ENCODE results near the gene F12. TPM values are rescaled to one million over a fixed set of nuclear protein-coding genes. Genes with fewer than 3 reads are reported as not detected.

Gene F12
- total and polyA plus RNA-seq, 2 of the 8 experiments (the other 6 are each of a cell fraction or from before 2014, with no cell fraction given): 6.5 to 7.8 TPM

DNA sequence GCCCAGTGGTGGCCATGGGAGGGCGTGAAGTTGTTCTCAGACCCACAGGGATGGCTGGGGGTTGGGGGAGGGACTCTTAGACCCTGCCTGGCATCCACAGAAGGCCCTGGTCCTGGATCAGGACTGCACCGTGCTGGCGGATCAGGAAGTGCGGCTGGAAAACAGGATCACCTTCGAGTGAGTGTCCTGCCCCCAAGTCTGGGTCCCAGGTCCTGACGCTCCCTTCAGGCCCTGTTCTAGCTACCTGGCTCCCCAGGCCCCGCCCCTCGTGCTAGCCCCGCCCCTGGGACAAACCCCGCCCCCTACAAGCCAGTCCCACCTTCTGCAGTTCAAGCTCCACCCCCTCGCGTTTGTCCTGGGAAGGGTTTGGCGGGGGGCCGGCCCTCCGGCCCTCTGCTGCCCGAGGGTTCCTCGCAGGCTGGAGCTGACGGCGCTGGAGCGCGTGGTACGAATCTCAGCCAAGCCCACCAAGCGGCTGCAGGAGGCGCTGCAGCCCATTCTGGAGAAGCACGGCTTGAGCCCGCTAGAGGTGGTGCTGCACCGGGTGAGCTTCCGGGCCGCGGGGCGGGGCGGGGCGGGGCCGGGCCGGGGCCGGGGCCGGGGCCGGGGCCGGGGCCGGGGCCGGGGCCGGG lies 38.8 kb downstream of the F12 start (continued):
- TF ChIP-seq ZNF274 (IDR thresholded peaks at IDR 0.05; ENCODE audit: borderline replicate concordance, extremely low read depth, low read length): no peak
- TF ChIP-seq KDM1A (IDR thresholded peaks at IDR 0.05; ENCODE audit: borderline replicate concordance, low read length): no peak
- no peak for TF ChIP-seq SRF (IDR thresholded peaks at IDR 0.05; ENCODE audit: low read depth, low read length)
- no peak for TF ChIP-seq CBX5 (IDR thresholded peaks at IDR 0.05; ENCODE audit: low read depth, low read length)
- TF ChIP-seq CEBPB (IDR thresholded peaks at IDR 0.05; ENCODE audit: low read depth, low read length): no peak
- 0 out of 3 replicates have a peak, but pooled peaks of 1 of the 2 experiments have one; percentile 16 for TF ChIP-seq POLR2A (IDR thresholded peaks at IDR 0.05; ENCODE audit: control extremely low read depth in 1 of 2, low read depth in 2 of 2, low read length in 2 of 2)
- TF ChIP-seq KDM4A (IDR thresholded peaks at IDR 0.05; ENCODE audit: low read depth, low read length, severe bottlenecking): no peak
- no peak for TF ChIP-seq FOSL1 (IDR thresholded peaks at IDR 0.05; ENCODE audit: insufficient read depth, low read depth, low read length)
- no peak; the same call in 1 of the 2 replicates for TF ChIP-seq RBBP5 (IDR thresholded peaks at IDR 0.05; ENCODE audit: borderline replicate concordance, low read depth, low read length)
- TF ChIP-seq NANOG (IDR thresholded peaks at IDR 0.05; ENCODE audit: insufficient read depth, low read depth, low read length, poor library complexity, severe bottlenecking): no peak
- no peak for TF ChIP-seq GTF2F1 (IDR thresholded peaks at IDR 0.05; ENCODE audit: borderline replicate concordance, low read depth, low read length)
- TF ChIP-seq KDM5A (IDR thresholded peaks at IDR 0.05; ENCODE audit: low read length): no peak
- no peak for TF ChIP-seq GABPA (IDR thresholded peaks at IDR 0.05; ENCODE audit: borderline replicate concordance, insufficient read depth, low read length)
- no peak for TF ChIP-seq TCF12 (IDR thresholded peaks at IDR 0.05; ENCODE audit: low read depth, low read length)
- peak; percentile 66 to 75 for TF ChIP-seq RAD21 (IDR thresholded peaks at IDR 0.05 in 1 of 2, conservative IDR thresholded peaks at IDR 0.05 in 1 of 2; ENCODE audit: low read depth in 2 of 2, low read length in 2 of 2)
- 0 out of 4 replicates have a peak, but pooled peaks of 1 of the 2 experiments have one; percentile 64 for TF ChIP-seq HDAC2 (IDR thresholded peaks at IDR 0.05; ENCODE audit: borderline replicate concordance in 1 of 2, low read depth in 2 of 2, low read length in 2 of 2)
- TF ChIP-seq, protein P1, sequence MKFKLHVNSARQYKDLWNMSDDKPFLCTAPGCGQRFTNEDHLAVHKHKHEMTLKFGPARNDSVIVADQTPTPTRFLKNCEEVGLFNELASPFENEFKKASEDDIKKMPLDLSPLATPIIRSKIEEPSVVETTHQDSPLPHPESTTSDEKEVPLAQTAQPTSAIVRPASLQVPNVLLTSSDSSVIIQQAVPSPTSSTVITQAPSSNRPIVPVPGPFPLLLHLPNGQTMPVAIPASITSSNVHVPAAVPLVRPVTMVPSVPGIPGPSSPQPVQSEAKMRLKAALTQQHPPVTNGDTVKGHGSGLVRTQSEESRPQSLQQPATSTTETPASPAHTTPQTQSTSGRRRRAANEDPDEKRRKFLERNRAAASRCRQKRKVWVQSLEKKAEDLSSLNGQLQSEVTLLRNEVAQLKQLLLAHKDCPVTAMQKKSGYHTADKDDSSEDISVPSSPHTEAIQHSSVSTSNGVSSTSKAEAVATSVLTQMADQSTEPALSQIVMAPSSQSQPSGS (IDR thresholded peaks at IDR 0.05; ENCODE audit: low read length): no peak
- peak; percentile 30 to 78; a peak in 2 of 4 replicates for TF ChIP-seq SIN3A (conservative IDR thresholded peaks at IDR 0.05 in 1 of 2, IDR thresholded peaks at IDR 0.05 in 1 of 2; ENCODE audit: low read depth in 1 of 2, low read length in 2 of 2)
- no peak for TF ChIP-seq POU5F1 (IDR thresholded peaks at IDR 0.05; ENCODE audit: low read depth, low read length)
- TF ChIP-seq SIX5 (IDR thresholded peaks at IDR 0.05; ENCODE audit: low read depth, low read length): no peak
- TF ChIP-seq SP4 (IDR thresholded peaks at IDR 0.05; ENCODE audit: low read length): peak; percentile 87
- no peak for TF ChIP-seq CBX8 (IDR thresholded peaks at IDR 0.05; ENCODE audit: borderline replicate concordance, low read depth, low read length)
- no peak for TF ChIP-seq ASH2L (IDR thresholded peaks at IDR 0.05; ENCODE audit: low read length)
